ENCODE data around the gene NFIX.

Gene NFIX

DNA sequence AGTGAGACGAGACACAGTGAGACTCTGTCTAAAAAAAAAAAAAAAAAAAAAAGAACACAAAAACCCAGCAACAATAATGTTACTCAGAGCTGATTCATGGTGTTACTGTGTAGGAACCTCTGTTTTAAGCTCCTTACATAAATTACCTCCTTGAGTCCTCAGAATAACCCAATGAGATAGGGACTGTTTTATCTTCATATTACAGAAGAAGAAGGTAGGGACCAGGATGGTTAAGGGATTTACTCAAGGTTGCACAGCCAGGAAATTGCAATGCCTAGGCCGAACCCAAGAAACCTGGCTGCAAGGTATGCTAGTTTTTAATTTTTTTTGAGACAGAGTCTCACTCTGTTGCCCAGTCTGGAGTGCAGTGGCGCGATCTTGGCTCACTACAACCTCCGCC, 27.4 kb upstream of the NFIX start:
- Histone ChIP-seq H3K56ac (ENCODE audit: low read length) (no peak overlapping the region), H2BK120ac (ENCODE audit: low read depth, low read length) (no peak overlapping the region), H3K9ac (ENCODE audit: low read length) (no peak overlapping the region), H3K79me2 (ENCODE audit: control insufficient read depth, insufficient read depth, low read length) (no peaks in the 10 kb centered on the region), H3K18ac (ENCODE audit: low read length) (no peak overlapping the region), H3K4me3 (ENCODE audit: low read length) (no peak overlapping the region), H3K36me3 (ENCODE audit: control insufficient read depth, insufficient read depth, low read length) (no peaks in the 10 kb centered on the region), H4K8ac (ENCODE audit: low read depth, low read length) (no peak overlapping the region), H3K4me2 (ENCODE audit: low read length) (no peak overlapping the region), H3K27me3 (ENCODE audit: insufficient read depth, low read length, poor library complexity) (no peaks in the 10 kb centered on the region), H2BK5ac (ENCODE audit: low read length) (no peak overlapping the region), H2BK15ac (replicated peaks; ENCODE audit: low read depth) (no peak overlapping the region), H3K23ac (ENCODE audit: low read length) (no peak overlapping the region), H2AK5ac (ENCODE audit: low read length) (no peak overlapping the region), H3K4ac (ENCODE audit: low read depth, low read length) (no peak overlapping the region), H4K5ac (ENCODE audit: low read length) (no peak overlapping the region), H3K79me1 (ENCODE audit: low read length) (no peaks in the 10 kb centered on the region), H3K4me1 (ENCODE audit: control insufficient read depth, low read depth, low read length) (no peaks in the 10 kb centered on the region), H3K27ac (ENCODE audit: low read depth, low read length) (no peak overlapping the region)
- no peak for DNase-seq
- no CpG with 5 or more reads among the region's 5 CpGs for WGBS (ENCODE audit: extremely low coverage, insufficient coverage, low lambda C conversion rate)

DNA sequence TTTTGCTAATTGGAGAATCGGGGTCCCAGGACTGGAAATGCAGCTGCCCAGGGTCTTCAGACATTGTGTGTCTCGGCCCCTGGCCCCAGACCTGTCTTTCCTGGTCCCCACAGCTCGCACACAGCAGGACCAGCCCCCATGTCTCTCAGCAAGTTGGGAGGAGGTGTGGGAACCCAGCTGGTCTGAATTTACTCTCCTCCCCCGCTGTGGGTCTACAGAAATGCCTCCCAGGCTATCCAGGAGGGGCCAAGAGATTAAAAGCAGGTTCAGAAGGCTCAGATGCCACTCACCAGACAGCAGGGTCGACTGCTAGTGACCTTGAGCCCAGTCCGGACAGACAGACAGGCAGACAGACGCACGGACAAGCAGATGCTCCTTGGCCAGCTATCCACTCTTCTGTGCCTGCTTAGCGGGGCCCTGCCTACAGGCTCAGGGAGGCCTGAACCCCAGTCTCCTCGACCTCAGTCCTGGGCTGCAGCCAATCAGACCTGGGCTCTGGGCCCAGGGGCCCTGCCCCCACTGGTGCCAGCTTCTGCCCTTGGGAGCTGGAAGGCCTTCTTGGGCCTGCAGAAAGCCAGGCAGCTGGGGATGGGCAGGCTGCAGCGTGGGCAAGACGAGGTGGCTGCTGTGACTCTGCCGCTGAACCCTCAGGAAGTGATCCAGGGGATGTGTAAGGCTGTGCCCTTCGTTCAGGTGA, 25.8 kb upstream of the NFIX start, which contains the start of gene DAND5:
DAND5 (plus strand) TSS at position 285 of the 697 bp plus-strand sequence; CDS start at position 370, 85 bp downstream.
- Histone ChIP-seq H3K79me1 (ENCODE audit: low read length) (no peaks in the 10 kb centered on the region), H2BK120ac (ENCODE audit: low read depth, low read length) (no peak within 1 kb of the TSS), H4K5ac (ENCODE audit: low read length) (no peak within 1 kb of the TSS), H3K23ac (ENCODE audit: low read length) (no peak within 1 kb of the TSS), H3K18ac (ENCODE audit: low read length) (no peak within 1 kb of the TSS), H4K8ac (ENCODE audit: low read depth, low read length) (no peak within 1 kb of the TSS), H3K4me2 (ENCODE audit: low read length) (no peak within 1 kb of the TSS), H2BK15ac (replicated peaks; ENCODE audit: low read depth) (no peak within 1 kb of the TSS), H3K27ac (ENCODE audit: low read depth, low read length) (no peak within 1 kb of the TSS), H3K79me2 (ENCODE audit: control insufficient read depth, insufficient read depth, low read length) (no peaks in the 10 kb centered on the region), H2BK5ac (ENCODE audit: low read length) (no peak within 1 kb of the TSS), H3K9ac (ENCODE audit: low read length) (no peak within 1 kb of the TSS), H3K4me3 (ENCODE audit: low read length) (no peak within 1 kb of the TSS), H3K4me1 (ENCODE audit: control insufficient read depth, low read depth, low read length) (no peaks in the 10 kb centered on the region), H3K27me3 (ENCODE audit: insufficient read depth, low read length, poor library complexity) (no peaks in the 10 kb centered on the region), H2AK5ac (ENCODE audit: low read length) (no peak within 1 kb of the TSS), H3K56ac (ENCODE audit: low read length) (no peak within 1 kb of the TSS), H3K4ac (ENCODE audit: low read depth, low read length) (no peak within 1 kb of the TSS), H3K36me3 (ENCODE audit: control insufficient read depth, insufficient read depth, low read length) (no peaks in the 10 kb centered on the region)
- no peak for DNase-seq
- no CpG with 5 or more reads among the region's 14 CpGs for WGBS (ENCODE audit: extremely low coverage, insufficient coverage, low lambda C conversion rate)

- Histone ChIP-seq H3K27ac (ENCODE audit: low read depth, low read length) (no peak overlapping the region), H2BK120ac (ENCODE audit: low read depth, low read length) (no peak overlapping the region), H3K79me2 (ENCODE audit: control insufficient read depth, insufficient read depth, low read length) (no peaks in the 10 kb centered on the region), H4K8ac (ENCODE audit: low read depth, low read length) (no peak overlapping the region), H2BK15ac (replicated peaks; ENCODE audit: low read depth) (no peak overlapping the region), H2BK5ac (ENCODE audit: low read length) (no peak overlapping the region), H3K9ac (ENCODE audit: low read length) (no peak overlapping the region), H3K4me1 (ENCODE audit: control insufficient read depth, low read depth, low read length) (no peaks in the 10 kb centered on the region), H3K27me3 (ENCODE audit: insufficient read depth, low read length, poor library complexity) (no peaks in the 10 kb centered on the region), H3K4me3 (ENCODE audit: low read length) (no peak overlapping the region), H3K79me1 (ENCODE audit: low read length) (no peaks in the 10 kb centered on the region), H3K56ac (ENCODE audit: low read length) (no peak overlapping the region), H3K18ac (ENCODE audit: low read length) (no peak overlapping the region), H3K4ac (ENCODE audit: low read depth, low read length) (no peak overlapping the region), H3K36me3 (ENCODE audit: control insufficient read depth, insufficient read depth, low read length) (no peaks in the 10 kb centered on the region), H4K5ac (ENCODE audit: low read length) (no peak overlapping the region), H2AK5ac (ENCODE audit: low read length) (no peak overlapping the region), H3K4me2 (ENCODE audit: low read length) (no peak overlapping the region), H3K23ac (ENCODE audit: low read length) (no peak overlapping the region)
- DNase-seq, result no peak
- no CpG with 5 or more reads among the region's 7 CpGs for WGBS (ENCODE audit: extremely low coverage, insufficient coverage, low lambda C conversion rate)
These were observed 25.0 kb upstream of the NFIX start for GRCh38 chr19:12970070-12970820.

DNA sequence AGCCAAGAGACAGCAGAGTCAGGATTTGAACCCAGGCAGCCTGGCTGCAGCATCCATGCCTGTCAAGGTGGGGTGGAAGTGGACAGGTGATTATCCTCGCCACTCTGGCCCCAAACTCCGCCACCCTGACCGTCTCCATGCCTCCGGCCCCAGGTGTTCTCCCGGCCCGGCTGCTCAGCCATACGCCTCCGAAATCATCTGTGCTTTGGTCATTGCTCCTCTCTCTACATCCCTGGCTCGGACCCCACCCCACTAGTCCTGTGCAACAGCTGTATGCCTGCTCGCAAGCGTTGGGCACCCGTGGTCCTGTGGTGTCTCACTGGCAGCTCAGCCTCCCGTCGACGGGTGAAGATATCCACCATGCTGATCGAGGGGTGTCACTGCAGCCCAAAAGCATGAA, 22.0 kb upstream of the NFIX start:
- Histone ChIP-seq H2BK15ac (replicated peaks; ENCODE audit: low read depth) (no peak overlapping the region), H3K27me3 (ENCODE audit: insufficient read depth, low read length, poor library complexity) (no peaks in the 10 kb centered on the region), H4K5ac (ENCODE audit: low read length) (no peak overlapping the region), H3K4me2 (ENCODE audit: low read length) (no peak overlapping the region), H3K4ac (ENCODE audit: low read depth, low read length) (no peak overlapping the region), H3K4me3 (ENCODE audit: low read length) (no peak overlapping the region), H3K18ac (ENCODE audit: low read length) (no peak overlapping the region), H2AK5ac (ENCODE audit: low read length) (no peak overlapping the region), H3K23ac (ENCODE audit: low read length) (no peak overlapping the region), H2BK120ac (ENCODE audit: low read depth, low read length) (no peak overlapping the region), H3K79me1 (ENCODE audit: low read length) (no peaks in the 10 kb centered on the region), H3K9ac (ENCODE audit: low read length) (no peak overlapping the region), H3K56ac (ENCODE audit: low read length) (no peak overlapping the region), H3K79me2 (ENCODE audit: control insufficient read depth, insufficient read depth, low read length) (no peaks in the 10 kb centered on the region), H3K4me1 (ENCODE audit: control insufficient read depth, low read depth, low read length) (no peaks in the 10 kb centered on the region), H3K27ac (ENCODE audit: low read depth, low read length) (no peak overlapping the region), H3K36me3 (ENCODE audit: control insufficient read depth, insufficient read depth, low read length) (no peaks in the 10 kb centered on the region), H4K8ac (ENCODE audit: low read depth, low read length) (no peak overlapping the region), H2BK5ac (ENCODE audit: low read length) (no peak overlapping the region)
- no CpG with 5 or more reads among the region's 16 CpGs for WGBS (ENCODE audit: extremely low coverage, insufficient coverage, low lambda C conversion rate)
- no peak for DNase-seq

GRCh38 chr19:12974301-12975220, 20.7 kb upstream of the NFIX start:
- H4K8ac ChIP-seq (ENCODE audit: low read depth, low read length), result no peak overlapping the region
- no peak overlapping the region for H3K9ac ChIP-seq (ENCODE audit: low read length)
- DNase-seq, result no peak
- H3K27ac ChIP-seq (ENCODE audit: low read depth, low read length), result no peak overlapping the region
- WGBS (ENCODE audit: extremely low coverage, insufficient coverage, low lambda C conversion rate), result no CpG with 5 or more reads among the region's 19 CpGs
- H2AK5ac ChIP-seq (ENCODE audit: low read length), result no peak overlapping the region
- no peak overlapping the region for H3K4me2 ChIP-seq (ENCODE audit: low read length)
- H3K4me1 ChIP-seq (ENCODE audit: control insufficient read depth, low read depth, low read length), result no peaks in the 10 kb centered on the region
- H3K23ac ChIP-seq (ENCODE audit: low read length), result no peak overlapping the region
- no peaks in the 10 kb centered on the region for H3K36me3 ChIP-seq (ENCODE audit: control insufficient read depth, insufficient read depth, low read length)
- no peak overlapping the region for H2BK120ac ChIP-seq (ENCODE audit: low read depth, low read length)
- H2BK15ac ChIP-seq (replicated peaks; ENCODE audit: low read depth), result no peak overlapping the region
- no peaks in the 10 kb centered on the region for H3K79me1 ChIP-seq (ENCODE audit: low read length)
- H3K27me3 ChIP-seq (ENCODE audit: insufficient read depth, low read length, poor library complexity), result no peaks in the 10 kb centered on the region
- H3K56ac ChIP-seq (ENCODE audit: low read length), result no peak overlapping the region
- H3K18ac ChIP-seq (ENCODE audit: low read length), result no peak overlapping the region
- no peak overlapping the region for H2BK5ac ChIP-seq (ENCODE audit: low read length)
- no peak overlapping the region for H3K4ac ChIP-seq (ENCODE audit: low read depth, low read length)
- no peak overlapping the region for H3K4me3 ChIP-seq (ENCODE audit: low read length)
- no peaks in the 10 kb centered on the region for H3K79me2 ChIP-seq (ENCODE audit: control insufficient read depth, insufficient read depth, low read length)
- H4K5ac ChIP-seq (ENCODE audit: low read length), result no peak overlapping the region
